ENCODE measurements around the gene ATP6V0A4. TPM values are rescaled to one million over a fixed set of nuclear protein-coding genes. Genes with fewer than 3 reads are reported as not detected.

The ATP6V0A4 gene
- total RNA-seq, 1 donor from 2014 or later: not detected

DNA sequence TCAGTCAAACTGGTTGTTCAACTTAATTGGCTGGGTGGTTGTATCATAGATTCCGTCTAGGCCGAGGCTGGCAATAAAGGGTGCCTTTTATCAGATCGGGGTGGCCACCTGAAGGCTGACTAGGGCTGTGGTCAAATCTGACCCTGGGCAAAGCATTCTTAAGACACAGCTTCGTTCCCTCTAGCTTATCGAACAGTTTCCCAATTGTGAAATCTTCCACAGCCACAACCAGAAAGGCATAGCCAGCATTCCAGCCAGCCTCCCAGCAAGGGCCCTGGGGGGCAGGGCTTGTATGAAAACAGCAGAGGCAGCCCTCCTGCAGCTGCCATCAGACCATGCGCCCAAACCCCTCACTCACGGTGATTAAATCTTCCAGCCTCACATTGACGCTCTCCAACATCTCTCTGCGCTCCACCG lies 42.7 kb downstream of the ATP6V0A4 start:
- TF ChIP-seq, protein P1, sequence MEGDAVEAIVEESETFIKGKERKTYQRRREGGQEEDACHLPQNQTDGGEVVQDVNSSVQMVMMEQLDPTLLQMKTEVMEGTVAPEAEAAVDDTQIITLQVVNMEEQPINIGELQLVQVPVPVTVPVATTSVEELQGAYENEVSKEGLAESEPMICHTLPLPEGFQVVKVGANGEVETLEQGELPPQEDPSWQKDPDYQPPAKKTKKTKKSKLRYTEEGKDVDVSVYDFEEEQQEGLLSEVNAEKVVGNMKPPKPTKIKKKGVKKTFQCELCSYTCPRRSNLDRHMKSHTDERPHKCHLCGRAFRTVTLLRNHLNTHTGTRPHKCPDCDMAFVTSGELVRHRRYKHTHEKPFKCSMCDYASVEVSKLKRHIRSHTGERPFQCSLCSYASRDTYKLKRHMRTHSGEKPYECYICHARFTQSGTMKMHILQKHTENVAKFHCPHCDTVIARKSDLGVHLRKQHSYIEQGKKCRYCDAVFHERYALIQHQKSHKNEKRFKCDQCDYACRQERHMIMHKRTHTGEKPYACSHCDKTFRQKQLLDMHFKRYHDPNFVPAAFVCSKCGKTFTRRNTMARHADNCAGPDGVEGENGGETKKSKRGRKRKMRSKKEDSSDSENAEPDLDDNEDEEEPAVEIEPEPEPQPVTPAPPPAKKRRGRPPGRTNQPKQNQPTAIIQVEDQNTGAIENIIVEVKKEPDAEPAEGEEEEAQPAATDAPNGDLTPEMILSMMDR (IDR thresholded peaks at IDR 0.05): no peak
- no peak overlapping the region for H3K4me3 ChIP-seq
- H3K27ac ChIP-seq: no peak overlapping the region
- intact Hi-C loops (cut with DNase I): no loop called here
- H3K9me3 ChIP-seq: no peaks in the 10 kb centered on the region
- no peaks in the 10 kb centered on the region for H3K4me1 ChIP-seq
- DNase-seq (ENCODE audit: low spot score in 2 of 2): no peak
- no peaks in the 10 kb centered on the region for H3K36me3 ChIP-seq
- H3K27me3 ChIP-seq: no peaks in the 10 kb centered on the region

DNA sequence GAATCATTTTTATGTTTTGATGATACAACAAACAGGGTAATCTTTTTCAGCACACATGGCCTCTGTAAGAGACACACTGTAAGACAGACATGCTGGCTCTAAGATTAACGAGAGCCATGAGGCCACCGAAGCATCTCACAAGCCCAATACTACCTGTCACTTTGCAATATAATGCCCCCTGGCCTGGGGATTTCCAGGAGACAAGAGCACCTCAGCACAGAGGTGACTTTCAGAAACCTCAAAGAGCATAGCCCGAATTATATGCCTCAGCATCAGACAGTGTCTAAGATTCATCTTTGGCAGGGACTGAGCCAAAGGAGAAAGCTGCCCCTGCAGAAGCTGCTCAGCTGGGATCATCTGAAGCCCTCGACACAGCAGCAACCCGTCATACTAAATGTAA lies 44.4 kb downstream of the ATP6V0A4 start:
- H3K36me3 ChIP-seq: no peaks in the 10 kb centered on the region
- H3K27ac ChIP-seq: no peak overlapping the region
- no peak for DNase-seq (ENCODE audit: low spot score in 2 of 2)
- TF ChIP-seq, protein P1 (IDR thresholded peaks at IDR 0.05): no peak
- no peak overlapping the region for H3K4me3 ChIP-seq
- H3K4me1 ChIP-seq: no peaks in the 10 kb centered on the region
- H3K27me3 ChIP-seq: no peaks in the 10 kb centered on the region
- H3K9me3 ChIP-seq: no peaks in the 10 kb centered on the region
- intact Hi-C loops (cut with DNase I): no loop called here

DNA sequence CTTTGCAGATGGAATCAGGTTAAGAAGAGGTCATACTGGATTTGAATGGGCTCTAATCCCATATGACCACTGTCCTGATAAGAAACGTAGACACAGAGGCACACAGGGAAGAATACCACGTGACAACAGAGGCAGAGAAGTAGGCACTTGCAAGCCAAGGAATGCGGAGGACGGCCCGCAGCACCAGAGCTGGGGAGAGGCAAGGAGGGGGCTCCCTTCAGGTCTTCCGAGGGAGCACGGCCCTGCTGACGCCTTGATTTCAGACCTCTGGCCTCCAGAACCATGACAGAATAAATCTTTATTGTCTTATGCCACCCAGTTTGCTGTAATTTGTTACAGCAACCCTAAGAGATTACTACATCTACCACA lies 44.9 kb downstream of the ATP6V0A4 start:
- TF ChIP-seq, protein P1 (IDR thresholded peaks at IDR 0.05): no peak
- H3K36me3 ChIP-seq: no peaks in the 10 kb centered on the region
- no peak overlapping the region for H3K4me3 ChIP-seq
- no peak for DNase-seq (ENCODE audit: low spot score in 2 of 2)
- intact Hi-C loops (cut with DNase I): no loop called here
- H3K9me3 ChIP-seq: no peaks in the 10 kb centered on the region
- H3K27me3 ChIP-seq: no peaks in the 10 kb centered on the region
- H3K4me1 ChIP-seq: no peaks in the 10 kb centered on the region
- no peak overlapping the region for H3K27ac ChIP-seq

DNA sequence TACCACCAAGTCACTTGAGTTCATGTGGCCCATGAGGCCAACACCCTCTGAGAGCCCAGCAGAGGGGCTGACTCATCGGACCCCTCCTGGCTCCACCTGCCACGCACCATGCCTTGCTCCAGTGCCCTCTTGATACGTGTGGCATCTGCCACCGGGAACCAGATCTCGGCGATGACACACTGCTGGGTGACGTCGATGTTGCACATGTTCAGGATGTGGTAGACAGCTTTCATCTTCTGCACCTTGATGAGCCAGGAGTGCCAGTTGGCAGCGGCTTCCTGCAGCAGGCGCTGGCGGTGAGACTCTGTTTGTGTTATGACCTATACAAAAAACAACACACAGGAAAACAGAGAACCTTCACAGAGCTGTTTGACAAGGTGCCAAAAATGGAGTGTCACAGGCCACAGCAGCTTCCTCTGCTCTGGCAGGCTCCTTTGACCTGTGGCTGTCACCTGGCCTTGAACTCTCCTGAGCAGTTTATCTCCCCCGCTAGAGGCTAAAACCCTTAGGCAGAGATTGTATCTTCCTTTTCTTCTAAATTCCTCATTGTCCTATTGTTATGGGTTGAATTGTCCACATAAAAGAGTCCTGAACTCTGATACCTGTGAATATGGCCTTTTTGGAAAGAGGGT lies 45.4 kb downstream of the ATP6V0A4 start:
- Histone ChIP-seq H3K4me1 (no peaks in the 10 kb centered on the region), H3K36me3 (no peaks in the 10 kb centered on the region), H3K9me3 (no peaks in the 10 kb centered on the region), H3K4me3 (no peak overlapping the region), H3K27ac (no peak overlapping the region), H3K27me3 (no peaks in the 10 kb centered on the region)
- TF ChIP-seq, protein P1 (IDR thresholded peaks at IDR 0.05): no peak
- peak; percentile 46 to 71 for DNase-seq (ENCODE audit: low spot score in 2 of 2)
- intact Hi-C loops (cut with DNase I): no loop called here

DNA sequence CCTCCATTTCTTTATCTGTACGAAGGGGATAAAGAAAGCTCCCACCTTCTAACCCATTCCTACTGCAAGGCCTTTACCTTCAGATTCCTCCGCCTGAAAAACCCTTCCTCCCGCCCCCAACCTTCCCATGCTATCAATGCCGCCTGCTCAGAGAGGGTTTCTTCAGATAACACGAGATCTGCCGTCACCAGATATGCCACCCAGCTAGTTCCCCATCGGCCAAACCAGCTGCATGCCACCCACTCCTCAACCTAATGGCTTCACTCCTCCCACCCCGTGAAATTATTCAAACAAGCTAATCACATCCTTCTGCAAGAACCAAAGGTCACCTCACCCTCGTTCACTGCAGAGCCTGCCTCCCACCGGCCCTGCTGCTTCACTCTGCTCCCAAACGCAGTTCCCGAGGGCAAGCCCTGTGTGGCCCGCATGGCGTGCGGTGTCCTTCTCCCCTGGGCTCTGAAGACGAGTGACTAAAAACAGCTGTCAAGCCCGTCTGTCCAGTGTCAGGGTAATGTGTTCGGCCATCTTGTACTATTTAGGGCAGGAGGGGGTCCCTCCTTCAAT lies 47.0 kb downstream of the ATP6V0A4 start:
- intact Hi-C loops (cut with DNase I): no loop called here
- H3K27ac ChIP-seq: no peak overlapping the region
- no peaks in the 10 kb centered on the region for H3K36me3 ChIP-seq
- no peaks in the 10 kb centered on the region for H3K9me3 ChIP-seq
- H3K4me3 ChIP-seq: no peak overlapping the region
- DNase-seq (ENCODE audit: low spot score in 2 of 2): no peak
- H3K27me3 ChIP-seq: no peaks in the 10 kb centered on the region
- no peaks in the 10 kb centered on the region for H3K4me1 ChIP-seq
- TF ChIP-seq, protein P1 (IDR thresholded peaks at IDR 0.05): no peak

Data from ascending aorta (tissue), 2 donors.